Stimulated activated CD4-positive, alpha-beta T cell treated with anti-CD3 and anti-CD28 coated beads, Interleukin-12 subunit alpha, Interleukin-12 subunit beta, amount 100 ng/mL, for 48 hours (primary cell): Measurements from ENCODE around the gene RCVRN.
"Not testable (repeated sequence)": the region's sequence is repeated elsewhere in the genome, so short reads cannot be mapped to it uniquely, and the experiment has no call there.

Experiments used
- DNase-seq, 3 donors: peaks; one replicate each; pipeline ENCODE4 v3.0.0-alpha.2; 2020; ENCODE audit warnings: low read depth in 2 of 3, low spot score in 1 of 3

The RCVRN gene

DNA sequence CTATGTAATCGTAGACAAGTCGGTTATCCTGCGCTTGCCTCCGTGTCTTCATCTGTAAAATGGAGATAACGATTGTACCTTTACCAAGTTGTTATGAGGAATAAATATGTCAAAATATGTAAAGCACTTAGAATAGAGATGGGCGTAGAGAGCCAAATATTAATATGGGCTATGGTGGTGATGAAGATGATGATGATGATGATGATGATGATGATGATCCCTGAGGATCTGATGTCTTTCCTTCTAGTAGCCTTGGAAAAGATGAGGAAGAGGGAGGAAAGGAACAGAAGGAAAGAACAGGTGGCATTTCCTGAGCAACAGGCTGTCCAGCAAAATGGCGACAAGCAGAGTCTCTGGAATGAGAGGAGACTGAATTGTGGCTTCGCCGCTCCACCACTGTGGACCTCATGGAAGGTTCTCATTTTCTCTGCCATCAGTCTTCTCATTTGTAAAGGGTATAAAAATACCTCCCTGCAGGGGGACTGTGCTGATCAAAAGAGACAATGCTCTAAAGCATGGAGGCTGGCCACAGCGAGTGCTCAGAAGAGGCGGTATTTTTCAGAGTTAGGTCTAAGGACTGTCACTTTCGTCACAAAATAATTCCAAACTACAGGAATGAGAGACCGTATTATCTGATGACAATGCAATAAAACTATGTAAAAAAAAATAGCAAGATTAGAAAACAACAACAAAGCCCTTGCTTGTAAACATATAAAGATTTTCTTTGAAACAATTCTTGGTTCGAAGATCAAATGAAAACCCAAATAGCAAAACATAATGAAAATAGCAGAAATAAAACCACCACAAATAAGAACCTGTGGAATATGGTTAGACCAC is 17.2 kb upstream of the RCVRN start:
- DNase-seq, result no peak

- not testable (repeated sequence) for DNase-seq
These were observed 16.1 kb upstream of the RCVRN start for GRCh38 chr17:9921216-9921615.

DNA sequence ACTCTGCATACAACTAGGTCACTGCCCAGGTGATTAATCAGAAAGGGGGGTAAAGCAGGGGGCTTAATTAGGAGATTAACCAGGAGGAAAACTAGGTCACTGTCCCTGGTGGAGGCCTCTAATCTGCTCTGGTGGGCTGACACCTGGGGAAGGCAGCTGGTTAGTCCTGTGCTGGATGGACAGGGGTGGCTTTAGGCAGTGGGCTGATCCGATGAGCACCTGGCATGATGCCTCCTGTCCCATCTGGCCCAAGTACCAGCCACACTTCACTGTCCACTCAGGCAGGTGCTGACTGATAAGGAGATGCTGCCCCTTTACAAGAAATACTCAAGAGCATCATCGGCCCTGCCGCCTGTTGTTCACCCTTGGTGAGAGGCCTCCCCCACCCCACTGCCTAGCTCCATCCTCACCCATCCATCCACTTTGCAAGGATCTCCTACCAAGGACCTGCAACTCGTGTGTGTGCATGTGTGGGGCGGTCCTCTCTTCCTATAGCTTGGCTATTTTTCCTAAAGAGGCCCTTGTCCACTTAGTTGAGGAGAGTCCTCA is 13.8 kb upstream of the RCVRN start:
- no peak for DNase-seq

- no peak for DNase-seq
These were observed 13.3 kb upstream of the RCVRN start for GRCh38 chr17:9918352-9918751.

DNA sequence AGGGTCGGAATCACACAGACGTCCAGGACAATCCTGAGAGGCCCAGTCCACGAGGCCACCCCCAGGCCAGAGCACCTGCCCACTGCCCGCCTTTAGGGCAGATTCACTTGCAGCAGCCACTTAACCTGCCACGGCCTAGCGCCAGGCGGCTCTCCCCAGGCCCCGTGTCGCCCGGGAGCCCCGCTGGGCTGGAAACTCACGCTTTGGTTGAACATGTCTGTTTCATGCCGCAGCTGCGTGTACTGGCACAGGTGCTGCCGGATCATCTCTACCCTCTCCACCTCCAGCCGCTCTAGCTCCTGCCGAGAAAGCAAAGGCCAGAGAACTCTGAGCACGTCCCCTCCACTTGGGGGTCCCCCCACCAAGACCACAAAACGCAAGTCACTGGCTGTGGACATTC is 12.7 kb upstream of the RCVRN start:
- no peak for DNase-seq

DNA sequence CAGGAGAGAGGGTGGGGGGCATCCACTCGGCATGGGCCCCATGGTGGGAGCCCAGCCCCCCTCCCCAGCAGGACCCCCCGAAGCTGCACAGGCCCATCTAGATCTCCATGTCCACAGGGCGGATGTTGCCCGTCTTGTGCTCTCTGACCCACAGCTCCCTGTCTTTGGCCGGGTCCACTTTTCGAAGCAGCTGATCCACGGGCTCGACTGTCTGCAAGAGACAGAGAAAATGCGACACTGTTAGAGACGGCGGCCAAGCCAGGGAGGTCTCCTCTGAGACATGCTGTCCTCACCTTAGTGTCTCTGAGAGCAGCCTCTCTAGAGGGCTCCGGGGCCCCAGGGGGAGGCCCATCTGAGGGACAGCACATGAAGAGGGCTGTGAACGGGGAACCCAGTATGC is 12.1 kb upstream of the RCVRN start:
- DNase-seq, result no peak

GRCh38 chr17:9916108-9916507 is 11.0 kb upstream of the RCVRN start:
- DNase-seq, result no peak

- DNase-seq, result no peak
These were observed 8.4 kb upstream of the RCVRN start for GRCh38 chr17:9913476-9913875.

GRCh38 chr17:9912121-9913099 is 7.3 kb upstream of the RCVRN start:
- DNase-seq, result no peak

DNA sequence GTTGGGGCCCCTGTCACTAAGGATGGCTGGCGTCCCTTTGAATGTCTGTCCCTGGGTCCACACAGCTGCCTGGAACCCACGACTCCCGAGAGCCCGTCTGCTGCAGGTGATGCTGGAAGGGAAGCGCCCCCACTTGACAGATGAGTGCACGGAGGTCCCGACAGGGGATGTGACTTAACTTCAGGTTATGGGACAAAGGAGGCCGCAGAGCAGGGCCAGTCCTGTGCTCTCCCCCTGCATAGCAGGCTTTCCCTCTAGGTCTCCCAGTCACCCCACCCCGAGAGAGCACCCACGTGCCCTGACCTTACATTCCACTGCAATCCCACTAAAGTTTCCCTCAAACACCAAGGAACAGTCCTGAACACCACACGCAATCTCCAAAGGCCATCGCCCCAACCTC is 6.0 kb upstream of the RCVRN start:
- no peak for DNase-seq

DNA sequence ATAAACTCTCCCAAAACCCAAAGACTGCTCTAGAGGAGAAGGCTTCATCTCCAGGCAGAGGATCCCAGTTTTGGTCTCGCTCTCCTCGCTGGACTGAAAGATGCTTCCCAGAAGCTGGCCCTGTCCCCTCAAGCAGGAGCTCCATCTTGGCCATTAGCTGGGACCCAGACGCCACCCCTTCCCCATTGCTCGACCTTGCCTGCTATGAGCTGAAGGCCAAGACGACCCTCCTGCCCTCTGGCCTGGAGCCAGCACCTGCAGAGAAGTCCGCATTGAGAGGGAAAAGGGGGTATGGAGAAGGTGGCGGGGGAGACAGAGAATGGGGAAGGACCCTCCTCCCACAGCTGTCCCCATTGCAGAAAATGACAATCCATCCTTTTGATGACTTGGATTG is 3.6 kb upstream of the RCVRN start:
- DNase-seq, result no peak

- no peak for DNase-seq
These were observed 3.0 kb upstream of the RCVRN start for GRCh38 chr17:9907883-9908648.

DNA sequence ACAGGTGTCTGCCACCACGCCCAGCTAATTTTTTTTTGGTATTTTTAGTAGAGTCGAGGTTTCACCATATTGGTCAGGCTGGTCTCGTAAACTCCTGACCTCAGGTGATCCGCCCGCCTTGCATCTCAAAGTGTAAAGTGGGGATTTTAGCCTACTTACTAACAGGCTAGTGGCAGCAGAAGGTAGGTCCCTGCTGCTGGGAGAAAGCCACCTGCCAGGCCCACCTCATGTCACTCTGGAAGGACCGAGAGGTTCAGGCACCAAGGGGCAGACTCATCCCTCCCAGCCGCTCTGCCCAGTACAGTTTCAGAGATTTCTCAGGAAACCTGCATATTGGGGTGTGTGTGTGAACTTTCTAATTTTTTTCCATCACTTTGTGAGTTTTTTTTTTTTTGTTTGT is 2.1 kb upstream of the RCVRN start:
- DNase-seq, result no peak

- no peak for DNase-seq
These were observed 1.5 kb upstream of the RCVRN start for GRCh38 chr17:9906616-9907015.

- peak in 1 of 3 donors; percentile 22 for DNase-seq
These were observed 831 bp upstream of the RCVRN start for GRCh38 chr17:9905902-9906301.

DNA sequence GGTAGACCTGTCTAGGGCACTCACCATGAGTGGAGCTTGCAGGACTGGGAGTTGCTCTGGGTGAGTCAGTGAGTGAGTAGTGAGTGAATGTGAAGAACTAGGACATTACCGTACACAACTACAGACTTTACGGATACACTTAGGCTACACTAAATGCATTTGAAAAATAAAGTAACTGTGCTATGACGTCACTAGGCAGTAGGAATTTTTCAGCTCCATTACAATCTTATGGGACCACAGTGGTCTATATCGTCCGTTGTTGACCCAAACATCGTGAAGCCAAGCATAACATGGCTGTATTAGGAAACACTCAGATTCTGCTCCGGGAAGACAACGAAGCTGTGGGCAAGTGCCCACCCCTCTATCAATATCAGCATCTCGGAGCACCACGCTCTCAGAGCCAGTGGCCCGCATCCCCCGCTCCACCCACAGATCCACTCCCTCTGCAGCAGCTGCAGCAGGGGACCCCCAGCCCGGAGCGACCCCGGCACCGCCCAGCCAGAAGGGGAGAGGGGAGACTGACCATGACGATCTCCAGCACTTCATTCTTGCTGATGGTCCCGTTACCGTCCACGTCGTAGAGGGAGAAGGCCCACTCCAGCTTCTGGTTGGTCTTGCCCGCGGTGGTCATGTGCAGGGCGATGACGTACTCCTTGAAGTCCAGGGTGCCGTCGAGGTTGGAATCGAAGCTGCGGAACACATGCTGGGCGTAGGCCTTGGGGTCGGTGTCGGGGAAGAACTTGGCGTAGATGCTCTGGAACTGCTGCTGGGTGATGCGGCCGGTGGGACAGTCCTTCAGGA is 594 bp downstream of the RCVRN start:
- DNase-seq, result no peak

- DNase-seq, result no peak
These were observed 3.0 kb downstream of the RCVRN start for GRCh38 chr17:9902120-9902519.

GRCh38 chr17:9900784-9901183 is 4.3 kb downstream of the RCVRN start:
- DNase-seq, result no peak

DNA sequence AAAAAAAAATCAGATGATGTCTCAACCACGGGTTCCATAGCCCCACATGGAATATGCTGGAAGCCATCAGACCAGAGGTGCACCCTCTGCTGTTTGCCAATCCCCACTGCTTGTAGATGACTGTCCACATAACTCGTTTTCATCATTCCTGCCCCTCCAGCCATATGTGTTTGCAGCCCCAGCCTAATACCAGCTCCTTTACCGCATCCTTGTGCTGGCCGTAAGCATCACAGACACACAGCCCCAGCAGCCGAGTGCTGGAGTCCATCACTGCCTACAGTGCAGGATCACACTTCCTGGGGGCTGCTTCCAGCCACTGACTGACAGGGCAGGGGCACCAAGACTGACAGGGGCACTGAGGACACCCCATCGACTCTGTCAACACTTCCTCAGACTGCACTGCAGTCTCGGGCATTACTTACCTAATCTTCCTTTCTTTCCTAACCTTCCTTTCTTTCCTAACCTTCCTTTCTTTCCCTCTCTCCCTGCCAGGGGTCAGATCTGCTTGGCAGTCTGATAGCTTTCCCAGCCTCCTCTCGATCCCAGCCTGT is 5.0 kb downstream of the RCVRN start:
- no peak for DNase-seq
